Measurements from ENCODE around the gene CYTIP.
"Not testable (repeated sequence)": the region's sequence is repeated elsewhere in the genome, so short reads cannot be mapped to it uniquely, and the experiment has no call there.

Gene CYTIP

GRCh38 chr2:157424374-157424773, 19.5 kb downstream of the CYTIP start:
- no peak for DNase-seq (ENCODE audit: low spot score)

GRCh38 chr2:157421964-157422363, 21.9 kb downstream of the CYTIP start:
- no peak for DNase-seq (ENCODE audit: low spot score)

- no peak for DNase-seq (ENCODE audit: low spot score)
These were observed 22.5 kb downstream of the CYTIP start for GRCh38 chr2:157421331-157421944.

GRCh38 chr2:157420771-157421323, 23.0 kb downstream of the CYTIP start:
- DNase-seq (ENCODE audit: low spot score): no peak

- no peak for DNase-seq (ENCODE audit: low spot score)
These were observed 24.8 kb downstream of the CYTIP start for GRCh38 chr2:157419031-157419575.

- no peak for DNase-seq (ENCODE audit: low spot score)
These were observed 25.6 kb downstream of the CYTIP start for GRCh38 chr2:157418239-157418641.

- DNase-seq (ENCODE audit: low spot score): no peak
These were observed 28.2 kb downstream of the CYTIP start for GRCh38 chr2:157415591-157416101.

- DNase-seq (ENCODE audit: low spot score): no peak
These were observed 29.8 kb downstream of the CYTIP start for GRCh38 chr2:157414050-157414449.

GRCh38 chr2:157413326-157414035, 30.4 kb downstream of the CYTIP start:
- no peak for DNase-seq (ENCODE audit: low spot score)

GRCh38 chr2:157411624-157412336, 32.1 kb downstream of the CYTIP start:
- no peak for DNase-seq (ENCODE audit: low spot score)

GRCh38 chr2:157405398-157405797, 38.5 kb downstream of the CYTIP start:
- DNase-seq (ENCODE audit: low spot score): not testable (repeated sequence)

- no peak for DNase-seq (ENCODE audit: low spot score)
These were observed 39.5 kb downstream of the CYTIP start for GRCh38 chr2:157404363-157404762.

- DNase-seq (ENCODE audit: low spot score): not testable (repeated sequence)
These were observed 40.9 kb downstream of the CYTIP start for GRCh38 chr2:157402801-157403485.

GRCh38 chr2:157395811-157396210, 48.1 kb downstream of the CYTIP start:
- DNase-seq (ENCODE audit: low spot score): no peak

GRCh38 chr2:157394928-157395327, 49.0 kb downstream of the CYTIP start:
- no peak for DNase-seq (ENCODE audit: low spot score)

GRCh38 chr2:157393348-157393747, 50.5 kb downstream of the CYTIP start:
- no peak for DNase-seq (ENCODE audit: low spot score)

GRCh38 chr2:157388827-157389226, 55.1 kb downstream of the CYTIP start:
- DNase-seq (ENCODE audit: low spot score): no peak

- DNase-seq (ENCODE audit: low spot score): no peak
These were observed 57.1 kb downstream of the CYTIP start for GRCh38 chr2:157386747-157387146.

GRCh38 chr2:157386247-157386646, 57.6 kb downstream of the CYTIP start:
- DNase-seq (ENCODE audit: low spot score): no peak

GRCh38 chr2:157377861-157378260, 66.0 kb downstream of the CYTIP start:
- no peak for DNase-seq (ENCODE audit: low spot score)

GRCh38 chr2:157376041-157376440, 67.8 kb downstream of the CYTIP start:
- no peak for DNase-seq (ENCODE audit: low spot score)

- no peak for DNase-seq (ENCODE audit: low spot score)
These were observed 68.5 kb downstream of the CYTIP start for GRCh38 chr2:157375384-157375783.

Measured in kidney capillary endothelial cell (primary cell).